Stimulated activated CD8-positive, alpha-beta memory T cell treated with anti-CD3 and anti-CD28 coated beads, Interleukin-15, amount 100 ng/mL, for 1 hour (primary cell): ENCODE results near the gene RHD.
"Not testable (repeated sequence)": the region's sequence is repeated elsewhere in the genome, so short reads cannot be mapped to it uniquely, and the experiment has no call there.

Experiments used
- DNase-seq: peaks from one replicate; pipeline ENCODE4 v3.0.0-alpha.2; 2020; ENCODE audit warnings: low read depth

Gene RHD

DNA sequence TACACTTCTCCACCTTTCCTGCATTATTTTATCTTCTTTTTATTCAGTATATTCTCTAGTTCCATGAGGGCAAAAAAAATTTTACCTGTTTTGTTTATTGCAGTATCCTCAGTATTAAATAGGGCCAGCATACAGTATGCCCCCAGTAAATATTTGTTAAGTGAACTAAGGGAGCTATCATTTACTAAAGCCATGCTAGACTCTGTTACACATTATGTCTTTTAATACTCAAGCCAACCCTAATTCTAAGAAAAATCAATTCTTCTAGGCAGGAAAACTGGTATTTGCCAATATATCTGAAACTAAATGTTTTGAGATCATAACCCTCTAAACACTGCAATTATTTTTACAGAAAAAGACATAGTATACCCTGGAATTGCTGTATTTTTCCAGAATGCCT lies 84.1 kb downstream of the RHD start:
- DNase-seq, result no peak

DNA sequence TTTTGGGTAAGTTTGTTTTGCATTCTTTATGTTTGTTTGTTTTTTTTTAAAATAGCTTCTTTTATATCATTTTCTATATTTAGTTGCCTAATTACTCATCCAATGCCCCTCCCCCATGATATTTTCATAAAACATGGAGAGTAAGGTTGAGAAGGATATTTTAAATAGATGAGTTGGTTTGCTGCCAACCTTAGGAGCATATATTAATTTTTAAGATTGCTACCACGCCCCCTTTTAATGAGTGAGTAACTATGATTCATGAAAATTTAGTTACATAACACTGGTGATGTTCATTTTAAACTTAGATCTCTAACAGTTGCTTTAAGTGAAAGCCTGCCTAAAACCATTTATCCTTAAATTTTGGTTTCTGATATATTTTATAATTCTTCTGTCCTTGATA lies 84.5 kb downstream of the RHD start:
- DNase-seq, result no peak

- DNase-seq, result no peak
Measured at GRCh38 chr1:25360596-25361581, 88.6 kb downstream of the RHD start.

DNA sequence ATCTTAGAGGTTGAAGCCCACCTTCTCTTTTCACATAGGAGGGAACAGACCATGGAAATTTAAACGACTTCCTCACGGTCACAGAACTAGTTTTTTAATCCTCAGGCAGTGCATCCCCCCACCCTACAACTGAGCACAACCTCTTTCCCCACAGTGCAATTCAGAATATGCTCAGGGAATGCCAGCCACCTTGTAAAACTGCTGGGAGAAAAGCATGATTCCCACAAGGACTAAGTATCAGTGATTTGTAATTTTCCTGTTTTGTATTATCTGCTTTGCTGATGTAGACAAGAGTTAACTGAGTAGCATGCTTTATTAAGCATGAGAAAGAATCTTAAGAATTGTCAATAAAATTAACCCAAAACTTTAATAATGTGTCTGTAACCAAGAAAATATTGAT lies 89.6 kb downstream of the RHD start:
- no peak for DNase-seq

DNA sequence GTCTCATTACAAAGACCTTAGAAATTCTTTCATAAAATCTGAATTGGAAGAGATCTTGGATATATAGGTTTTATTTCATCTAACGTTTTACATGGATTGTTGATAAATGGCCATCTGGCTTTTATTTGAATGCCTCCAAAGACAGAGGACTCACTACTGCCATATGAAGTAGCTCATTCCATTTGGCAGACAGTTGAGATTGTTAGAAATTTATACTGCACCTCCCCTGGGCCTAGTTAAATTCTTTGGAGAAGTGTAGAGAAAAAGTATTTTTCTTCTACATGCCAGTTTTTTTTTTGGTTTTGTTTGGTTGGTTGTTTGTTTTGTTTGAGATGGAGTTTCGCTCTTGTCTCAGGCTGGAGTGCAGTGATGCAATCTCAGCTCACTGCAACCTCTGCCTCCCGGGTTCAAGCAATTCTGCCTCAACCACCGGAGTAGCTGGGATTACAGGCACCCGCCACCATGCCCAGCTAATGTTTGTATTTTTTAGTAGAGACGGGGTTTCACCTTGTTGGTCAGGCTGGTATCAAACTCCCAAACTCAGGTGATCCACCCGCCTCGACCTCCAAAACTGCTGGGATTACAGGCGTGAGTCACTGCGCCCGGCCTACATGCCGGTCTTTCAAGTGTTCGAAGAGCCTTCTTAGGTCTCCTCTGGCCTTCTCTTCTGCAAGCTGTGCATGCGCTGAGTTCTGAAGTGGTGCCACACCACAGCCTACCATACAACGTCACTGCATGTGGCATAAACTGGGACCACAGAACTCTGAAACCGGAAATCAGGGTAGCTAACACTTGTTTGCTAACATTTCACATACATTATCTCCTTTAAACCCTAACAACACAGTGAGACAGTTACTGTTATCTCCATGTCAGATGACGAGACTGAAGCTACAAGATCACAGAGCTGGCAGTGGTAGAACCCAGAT lies 90.6 kb downstream of the RHD start:
- not testable (repeated sequence) for DNase-seq

GRCh38 chr1:25369241-25369640 lies 96.9 kb downstream of the RHD start:
- no peak for DNase-seq

- not testable (repeated sequence) for DNase-seq
Measured at GRCh38 chr1:25369691-25370271, 97.5 kb downstream of the RHD start.

GRCh38 chr1:25371757-25372156 lies 99.4 kb downstream of the RHD start:
- not testable (repeated sequence) for DNase-seq

- DNase-seq, result not testable (repeated sequence)
Measured at GRCh38 chr1:25378367-25378766, 106.1 kb downstream of the RHD start.
